Dedifferentiated amniotic fluid mesenchymal stem cell (primary cell): ENCODE results near the gene TBCC.
A peak's percentile ranks its signal among the peaks of the same experiment; 100 is the strongest.

Source experiments
- DNase-seq: peaks from one replicate; pipeline ENCODE4 v3.0.0-alpha.2; 2016; ENCODE audit errors: extremely low spot score

Gene TBCC

GRCh38 chr6:42696526-42697267 lies 49.2 kb downstream of the TBCC start:
- peak; percentile 63 for DNase-seq

DNA sequence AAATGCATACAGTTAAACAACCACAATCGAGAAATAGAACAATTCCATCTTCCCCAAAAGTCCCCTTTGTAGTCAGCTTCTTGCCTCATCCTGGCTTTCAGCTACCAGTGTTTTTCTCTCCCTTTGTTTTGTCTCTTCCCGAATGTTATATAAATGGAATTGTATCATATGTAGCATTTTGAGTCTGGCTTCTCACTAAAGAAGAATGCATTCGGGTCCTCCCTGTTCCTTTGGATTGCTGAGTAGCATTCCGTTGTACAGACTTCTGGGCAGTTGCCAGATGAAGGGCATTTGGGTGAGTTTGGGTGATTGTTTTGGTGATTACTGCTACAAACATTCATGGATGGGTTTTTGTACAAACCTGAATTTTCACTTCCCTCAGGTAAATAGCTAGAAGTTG lies 51.3 kb downstream of the TBCC start:
- peak; percentile 89 for DNase-seq
